Loucy (cell line): ENCODE results near the gene KHK.

Source experiments
- H2AFZ ChIP-seq: fragments of 200-600 bp; sonication (generic); 2 replicates; pipeline ENCODE4 v1.6.0; 2016; ENCODE audit warnings: antibody characterized with exemption, mild to moderate bottlenecking, low read length, moderate library complexity
- H3F3A ChIP-seq: fragments of 200-600 bp; 2 replicates; pipeline ENCODE4 v1.6.0; 2016; ENCODE audit warnings: antibody characterized with exemption, low read depth, mild to moderate bottlenecking
- H3K27me3 ChIP-seq: fragments of 200-600 bp; sonication (generic); 2 replicates; pipeline ENCODE4 v1.6.1; 2014; ENCODE audit warnings: low read length, mild to moderate bottlenecking; ENCODE audit not compliant: insufficient read depth, poor library complexity, severe bottlenecking
- H3K36me3 ChIP-seq: fragments of 200-600 bp; sonication (generic); 2 replicates; pipeline ENCODE4 v1.6.1; 2016; ENCODE audit warnings: low read length; ENCODE audit not compliant: insufficient read depth
- H3K4me1 ChIP-seq: fragments of 200-600 bp; sonication (generic); 2 replicates; pipeline ENCODE4 v1.5.1; 2014; ENCODE audit warnings: low read length, mild to moderate bottlenecking; ENCODE audit not compliant: insufficient read depth, poor library complexity, severe bottlenecking
- H3K4me2 ChIP-seq: fragments of 200-600 bp; sonication (generic); 2 replicates; pipeline ENCODE4 v1.6.0; 2014; ENCODE audit warnings: antibody characterized with exemption, low read length, low read depth, mild to moderate bottlenecking; ENCODE audit not compliant: poor library complexity, severe bottlenecking
- H3K4me3 ChIP-seq: fragments of 200-600 bp; sonication (generic); 2 replicates; pipeline ENCODE4 v1.5.1; 2014; ENCODE audit warnings: low read length, mild to moderate bottlenecking, mixed read lengths; ENCODE audit not compliant: poor library complexity, severe bottlenecking
- H3K79me2 ChIP-seq: fragments of 200-600 bp; sonication (generic); 2 replicates; pipeline ENCODE4 v1.6.1; 2014; ENCODE audit warnings: low read length; ENCODE audit not compliant: insufficient read depth
- H3K9ac ChIP-seq: fragments of 200-600 bp; sonication (generic); 2 replicates; pipeline ENCODE4 v1.6.0; 2014; ENCODE audit warnings: mild to moderate bottlenecking, low read depth, low read length, moderate library complexity; ENCODE audit not compliant: poor library complexity, severe bottlenecking
- H3K9me2 ChIP-seq: fragments of 200-600 bp; sonication (generic); replicated peaks from 2 replicates; pipeline ENCODE4 v1.6.1; 2016; ENCODE audit warnings: low read depth, low read length, mixed read lengths
- H3K9me3 ChIP-seq: fragments of 200-600 bp; sonication (generic); 2 replicates; pipeline ENCODE4 v1.6.1; 2014; ENCODE audit warnings: mild to moderate bottlenecking, antibody characterized with exemption, low read length, low read depth; ENCODE audit not compliant: insufficient read depth
- H4K20me1 ChIP-seq: fragments of 200-600 bp; sonication (generic); 2 replicates; pipeline ENCODE4 v1.6.0; 2014; ENCODE audit warnings: antibody characterized with exemption, low read length, mild to moderate bottlenecking; ENCODE audit not compliant: insufficient read depth, poor library complexity, severe bottlenecking
- CTCF ChIP-seq: fragments of 200-600 bp; sonication (generic); conservative IDR thresholded peaks from 2 replicates; pipeline ENCODE4 v1.5.1; 2014; ENCODE audit warnings: mild to moderate bottlenecking, antibody characterized with exemption, low read length
- EZH2phosphoT487 ChIP-seq: fragments of 200-600 bp; IDR thresholded peaks from 2 replicates; pipeline ENCODE4 v1.6.1; 2018; ENCODE audit warnings: antibody characterized with exemption, mild to moderate bottlenecking, moderate library complexity, borderline replicate concordance

The KHK gene

GRCh38 chr2:27149570-27150405, 63.2 kb downstream of the KHK start:
- Histone ChIP-seq H3K4me1 (no peaks in the 10 kb centered on the region), H2AFZ (no peak overlapping the region), H3K4me3 (no peak overlapping the region), H3K79me2 (no peaks in the 10 kb centered on the region), H3K9me3 (no peaks in the 10 kb centered on the region), H3K36me3 (no peaks in the 10 kb centered on the region), H4K20me1 (no peaks in the 10 kb centered on the region), H3F3A (no peaks in the 10 kb centered on the region), H3K27me3 (no peaks in the 10 kb centered on the region), H3K9me2 (no peaks in the 10 kb centered on the region), H3K4me2 (no peak overlapping the region), H3K9ac (no peak overlapping the region)
- TF ChIP-seq CTCF (no peak), EZH2phosphoT487 (no peak)
